ENCODE data around the gene CEP70. TPM values are rescaled to one million over a fixed set of nuclear protein-coding genes. Genes with fewer than 3 reads are reported as not detected.
A peak's percentile ranks its signal among the peaks of the same experiment; 100 is the strongest.
"Not testable (repeated sequence)": the region's sequence is repeated elsewhere in the genome, so short reads cannot be mapped to it uniquely, and the experiment has no call there.

Gene CEP70
- total and polyA plus RNA-seq, 2 of the 13 experiments (the other 11 are each of a cell fraction or from before 2014, with no cell fraction given): 4.0 to 22.3 TPM

DNA sequence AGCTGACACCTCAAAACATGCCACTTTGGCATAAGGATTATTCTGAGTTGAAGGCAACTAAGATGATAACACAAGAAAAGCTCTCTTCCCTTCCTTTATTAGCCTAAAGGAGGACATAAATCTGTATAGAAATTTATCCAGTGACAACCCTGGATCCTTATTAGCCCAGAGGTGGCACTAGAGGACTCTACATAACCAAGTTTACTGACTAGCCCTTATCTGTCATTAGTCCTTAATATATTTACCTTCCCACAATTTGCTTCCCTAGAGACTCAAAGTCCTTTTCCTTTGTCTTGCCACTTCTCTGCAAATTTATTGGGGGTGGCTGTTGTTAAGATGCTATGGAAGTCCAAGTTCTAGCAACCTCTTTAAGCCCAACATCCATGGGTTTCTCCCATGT lies 26.7 kb downstream of the CEP70 start:
- DNase-seq (ENCODE audit: low spot score) (peak; percentile 35), FAIRE-seq (no peak)

DNA sequence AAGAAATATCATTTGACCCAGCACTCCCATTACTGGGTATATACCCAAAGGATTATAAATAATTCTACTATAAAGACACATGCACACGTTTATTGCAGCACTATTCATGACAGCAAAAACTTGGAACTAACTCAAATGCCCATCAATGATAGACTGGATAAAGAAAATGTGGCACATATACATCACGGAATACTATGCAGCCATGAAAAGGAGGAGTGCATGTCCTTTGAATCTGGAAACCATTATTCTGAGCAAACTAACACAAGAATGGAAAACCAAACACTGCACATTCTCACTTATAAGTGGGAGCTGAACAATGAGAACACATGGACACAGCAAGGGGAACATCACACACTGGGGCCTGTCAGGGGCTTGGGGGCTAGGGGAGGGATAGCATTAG lies 27.8 kb downstream of the CEP70 start:
- H3K36me3 ChIP-seq (replicated peaks in 1 of 2; ENCODE audit: control insufficient read depth in 1 of 2, insufficient read depth in 2 of 2, low read length in 2 of 2); DNase-seq (ENCODE audit: low spot score); H2AFZ ChIP-seq (ENCODE audit: low read length); FAIRE-seq; H3K4me3 ChIP-seq (replicated peaks in 1 of 3; ENCODE audit: insufficient read depth in 1 of 3, low read depth in 2 of 3, low read length in 3 of 3); ATAC-seq; H3K27ac ChIP-seq (ENCODE audit: extremely low read length, insufficient read depth, low read length); H3K27me3 ChIP-seq (ENCODE audit: control insufficient read depth in 1 of 2, insufficient read depth in 2 of 2, low read length in 2 of 2); in situ Hi-C loops (cut with HindIII; ENCODE audit: extremely low pct_ligation_motif_present, low pct_unique_long_range_greater_than_20kb); H3K9ac ChIP-seq (ENCODE audit: insufficient read depth, low read depth, low read length); H3K79me2 ChIP-seq (ENCODE audit: insufficient read depth, low read length); CTCF ChIA-PET (ENCODE audit: low intra/inter-chr PET ratio, low total read pairs); H4K20me1 ChIP-seq (ENCODE audit: insufficient read depth, low read length); BruUV-seq (replicated peaks); H3K4me2 ChIP-seq (ENCODE audit: low read depth, low read length); H3K9me3 ChIP-seq (ENCODE audit: low read length); intact Hi-C loops (cut with micrococcal nuclease; ENCODE audit: unreplicated experiment); POLR2A ChIA-PET: not testable (repeated sequence)
- peaks cover 33% of the 10 kb centered on the region for H3K4me1 ChIP-seq (ENCODE audit: insufficient read depth, low read length)
- WGBS (ENCODE audit: low lambda C conversion rate): 68% methylated on average over 2 of the region's 2 CpGs

More for the DNA sequence above, 26.7 kb downstream of the CEP70 start:
- Histone ChIP-seq H3K9me3 (ENCODE audit: low read length) (no peaks in the 10 kb centered on the region), H4K20me1 (ENCODE audit: insufficient read depth, low read length) (no peaks in the 10 kb centered on the region), H3K4me3 (replicated peaks in 1 of 3; ENCODE audit: insufficient read depth in 1 of 3, low read depth in 2 of 3, low read length in 3 of 3) (no peak overlapping the region), H3K4me2 (ENCODE audit: low read depth, low read length) (0 out of 2 replicates have a peak overlapping the region, but pooled peaks have one; percentile 30), H3K27me3 (ENCODE audit: control insufficient read depth in 1 of 2, insufficient read depth in 2 of 2, low read length in 2 of 2) (no peaks in the 10 kb centered on the region), H3K9ac (ENCODE audit: insufficient read depth, low read depth, low read length) (no peak overlapping the region), H3K36me3 (replicated peaks in 1 of 2; ENCODE audit: control insufficient read depth in 1 of 2, insufficient read depth in 2 of 2, low read length in 2 of 2) (no peaks in the 10 kb centered on the region), H2AFZ (ENCODE audit: low read length) (no peak overlapping the region), H3K27ac (ENCODE audit: extremely low read length, insufficient read depth, low read length) (no peak overlapping the region), H3K4me1 (ENCODE audit: insufficient read depth, low read length) (peaks cover 26% of the 10 kb centered on the region), H3K79me2 (ENCODE audit: insufficient read depth, low read length) (no peaks in the 10 kb centered on the region)
- TF ChIP-seq STAG1 (CRISPR knock-in tag; IDR thresholded peaks at IDR 0.05) (peak; percentile 41), SMAD1 (CRISPR knock-in tag; IDR thresholded peaks at IDR 0.05; ENCODE audit: borderline replicate concordance, low read depth) (no peak), ZNF569 (CRISPR knock-in tag; IDR thresholded peaks at IDR 0.05; ENCODE audit: borderline replicate concordance) (no peak), HDAC2 (CRISPR knock-in tag; IDR thresholded peaks at IDR 0.05) (no peak), ZNF34 (CRISPR knock-in tag; IDR thresholded peaks at IDR 0.05; ENCODE audit: borderline replicate concordance) (no peak), HNF4A (CRISPR knock-in tag; IDR thresholded peaks at IDR 0.05) (peak; percentile 10; the same call in 1 of the 2 replicates), ZNF747 (CRISPR knock-in tag; IDR thresholded peaks at IDR 0.05; ENCODE audit: borderline replicate concordance) (no peak), KLF11 (CRISPR knock-in tag; IDR thresholded peaks at IDR 0.05) (no peak), GZF1 (CRISPR knock-in tag; IDR thresholded peaks at IDR 0.05) (no peak), SATB2 (CRISPR knock-in tag; IDR thresholded peaks at IDR 0.05) (peak; percentile 88)
- TF ChIP-seq, protein P1, sequence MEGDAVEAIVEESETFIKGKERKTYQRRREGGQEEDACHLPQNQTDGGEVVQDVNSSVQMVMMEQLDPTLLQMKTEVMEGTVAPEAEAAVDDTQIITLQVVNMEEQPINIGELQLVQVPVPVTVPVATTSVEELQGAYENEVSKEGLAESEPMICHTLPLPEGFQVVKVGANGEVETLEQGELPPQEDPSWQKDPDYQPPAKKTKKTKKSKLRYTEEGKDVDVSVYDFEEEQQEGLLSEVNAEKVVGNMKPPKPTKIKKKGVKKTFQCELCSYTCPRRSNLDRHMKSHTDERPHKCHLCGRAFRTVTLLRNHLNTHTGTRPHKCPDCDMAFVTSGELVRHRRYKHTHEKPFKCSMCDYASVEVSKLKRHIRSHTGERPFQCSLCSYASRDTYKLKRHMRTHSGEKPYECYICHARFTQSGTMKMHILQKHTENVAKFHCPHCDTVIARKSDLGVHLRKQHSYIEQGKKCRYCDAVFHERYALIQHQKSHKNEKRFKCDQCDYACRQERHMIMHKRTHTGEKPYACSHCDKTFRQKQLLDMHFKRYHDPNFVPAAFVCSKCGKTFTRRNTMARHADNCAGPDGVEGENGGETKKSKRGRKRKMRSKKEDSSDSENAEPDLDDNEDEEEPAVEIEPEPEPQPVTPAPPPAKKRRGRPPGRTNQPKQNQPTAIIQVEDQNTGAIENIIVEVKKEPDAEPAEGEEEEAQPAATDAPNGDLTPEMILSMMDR (CRISPR knock-in tag; IDR thresholded peaks at IDR 0.05): peak; percentile 39; the same call in 1 of the 2 replicates
- BruUV-seq (replicated peaks): no TSS peak
- POLR2A ChIA-PET: no interaction called here
- intact Hi-C loops (cut with micrococcal nuclease; ENCODE audit: unreplicated experiment): no loop called here
- in situ Hi-C loops (cut with HindIII; ENCODE audit: extremely low pct_ligation_motif_present, low pct_unique_long_range_greater_than_20kb): no loop called here
- peak; percentile 65; the same call in 2 of the 3 replicates for ATAC-seq
- CTCF ChIA-PET (ENCODE audit: low intra/inter-chr PET ratio, low total read pairs): no interaction called here
